Measurements from ENCODE around the gene EIF5.

DNA sequence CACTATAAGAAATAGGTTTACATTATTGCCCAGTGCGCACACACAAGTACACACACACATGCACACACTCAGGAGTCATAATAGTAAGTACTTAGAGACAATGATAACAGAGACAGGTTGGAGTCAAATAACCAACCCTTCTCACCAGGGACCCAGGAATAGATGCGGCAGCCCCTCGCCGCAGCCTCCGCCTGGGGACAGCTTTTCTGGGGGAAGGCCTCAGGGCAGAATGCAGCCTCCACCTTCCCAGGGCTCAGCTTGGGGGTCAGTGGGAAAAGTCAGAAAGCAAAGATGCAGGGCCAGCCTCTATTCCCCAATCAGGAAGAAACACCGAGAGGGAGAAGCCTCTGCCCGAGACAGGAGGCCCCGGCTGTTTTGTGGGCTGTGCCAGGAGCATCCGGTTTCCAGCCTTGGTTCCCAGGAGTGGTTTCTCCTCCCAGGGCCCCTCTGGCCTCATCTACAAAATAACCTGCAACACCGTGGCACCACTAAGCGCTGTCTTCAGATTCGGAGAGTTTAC is 23.4 kb upstream of the EIF5 start:
- TF ChIP-seq PATZ1 (tag by site-specific recombination; IDR thresholded peaks at IDR 0.05): no peak
- no peak for TF ChIP-seq TSHZ1 (tag by site-specific recombination; IDR thresholded peaks at IDR 0.05; ENCODE audit: borderline replicate concordance)
